ENCODE results near the gene FRMPD4. TPM values are rescaled to one million over a fixed set of nuclear protein-coding genes. Genes with fewer than 3 reads are reported as not detected.

The FRMPD4 gene
- total and polyA plus RNA-seq, 2 donors (not counting 3 experiments of a cell fraction or from before 2014, with no cell fraction given), result not detected

DNA sequence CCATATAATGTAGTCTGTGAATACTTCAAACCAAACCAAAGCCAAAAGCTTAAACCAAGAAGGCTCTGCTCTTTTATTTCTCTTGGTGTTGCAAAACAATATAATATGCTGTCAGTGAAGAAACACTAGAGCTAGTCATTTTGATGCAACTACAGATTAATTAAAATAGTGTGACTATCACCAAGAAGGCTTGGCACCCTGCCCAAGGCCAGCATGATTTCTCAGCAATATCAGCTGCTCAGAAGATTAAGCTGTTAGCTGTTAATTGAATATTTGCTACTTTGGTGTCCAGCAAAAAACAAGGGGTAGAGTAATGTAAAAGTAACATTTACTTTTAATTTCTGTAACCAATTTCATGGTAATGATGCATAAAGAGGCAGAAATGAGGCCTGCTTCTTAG, 548.1 kb downstream of the FRMPD4 start:
- POLR2A ChIA-PET, result no interaction called here

More for the DNA sequence above, 548.1 kb downstream of the FRMPD4 start:
- Histone ChIP-seq H3K9me3 (replicated peaks; ENCODE audit: control insufficient read depth, insufficient read depth, low read length) (no peaks in the 10 kb centered on the region), H3K9ac (replicated peaks; ENCODE audit: extremely low read depth, insufficient read depth, low read length) (no peak overlapping the region), H3K9me1 (replicated peaks; ENCODE audit: control insufficient read depth, extremely low read depth, insufficient read depth, low read length) (no peaks in the 10 kb centered on the region), H3K4me1 (ENCODE audit: control insufficient read depth, extremely low read depth, insufficient read depth, low read length) (no peaks in the 10 kb centered on the region), H3K27ac (ENCODE audit: insufficient read depth, low read depth, low read length) (no peak overlapping the region), H3K27me3 (ENCODE audit: control insufficient read depth in 2 of 2, insufficient read depth in 2 of 2, low read length in 2 of 2) (no peaks in the 10 kb centered on the region), H3K79me2 (ENCODE audit: control insufficient read depth, insufficient read depth, low read length) (no peaks in the 10 kb centered on the region), H3K4me2 (ENCODE audit: insufficient read depth, low read length) (no peak overlapping the region), H3K4me3 (replicated peaks in 1 of 3; ENCODE audit: insufficient read depth in 1 of 3, low read depth in 1 of 3, low read length in 3 of 3) (no peak overlapping the region), H3K36me3 (ENCODE audit: control insufficient read depth in 2 of 2, extremely low read depth in 1 of 2, insufficient read depth in 2 of 2, low read length in 2 of 2) (no peaks in the 10 kb centered on the region), H2AFZ (ENCODE audit: low read depth, low read length) (no peak overlapping the region), H4K20me1 (replicated peaks; ENCODE audit: control insufficient read depth, extremely low read depth, insufficient read depth, low read length) (no peaks in the 10 kb centered on the region)
- intact Hi-C loops (cut with micrococcal nuclease) (no loop called here), dilution Hi-C loops (cut with MboI; ENCODE audit: extremely low pct_ligation_motif_present, low sequenced_read_pairs) (no loop called here)
- TF ChIP-seq EZH2 (IDR thresholded peaks at IDR 0.05; ENCODE audit: borderline replicate concordance, low read depth, low read length, severe bottlenecking), result no peak
- TF ChIP-seq GATA2 (IDR thresholded peaks at IDR 0.05; ENCODE audit: insufficient read depth, insufficient read length, low read depth, low read length), result no peak
- TF ChIP-seq, protein P1, sequence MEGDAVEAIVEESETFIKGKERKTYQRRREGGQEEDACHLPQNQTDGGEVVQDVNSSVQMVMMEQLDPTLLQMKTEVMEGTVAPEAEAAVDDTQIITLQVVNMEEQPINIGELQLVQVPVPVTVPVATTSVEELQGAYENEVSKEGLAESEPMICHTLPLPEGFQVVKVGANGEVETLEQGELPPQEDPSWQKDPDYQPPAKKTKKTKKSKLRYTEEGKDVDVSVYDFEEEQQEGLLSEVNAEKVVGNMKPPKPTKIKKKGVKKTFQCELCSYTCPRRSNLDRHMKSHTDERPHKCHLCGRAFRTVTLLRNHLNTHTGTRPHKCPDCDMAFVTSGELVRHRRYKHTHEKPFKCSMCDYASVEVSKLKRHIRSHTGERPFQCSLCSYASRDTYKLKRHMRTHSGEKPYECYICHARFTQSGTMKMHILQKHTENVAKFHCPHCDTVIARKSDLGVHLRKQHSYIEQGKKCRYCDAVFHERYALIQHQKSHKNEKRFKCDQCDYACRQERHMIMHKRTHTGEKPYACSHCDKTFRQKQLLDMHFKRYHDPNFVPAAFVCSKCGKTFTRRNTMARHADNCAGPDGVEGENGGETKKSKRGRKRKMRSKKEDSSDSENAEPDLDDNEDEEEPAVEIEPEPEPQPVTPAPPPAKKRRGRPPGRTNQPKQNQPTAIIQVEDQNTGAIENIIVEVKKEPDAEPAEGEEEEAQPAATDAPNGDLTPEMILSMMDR (IDR thresholded peaks at IDR 0.05; ENCODE audit: extremely low read depth in 1 of 2, insufficient read depth in 1 of 2, low read depth in 1 of 2, low read length in 2 of 2), result no peak
- no peak for TF ChIP-seq JUN (IDR thresholded peaks at IDR 0.05; ENCODE audit: borderline replicate concordance, insufficient read depth, insufficient read length, low read depth)
- TF ChIP-seq POLR2AphosphoS5 (IDR thresholded peaks at IDR 0.05; ENCODE audit: insufficient read depth, low read depth, low read length), result no peak
- no peak for TF ChIP-seq FOS (IDR thresholded peaks at IDR 0.05; ENCODE audit: borderline replicate concordance, insufficient read depth, low read length)
- TF ChIP-seq MYC (IDR thresholded peaks at IDR 0.05; ENCODE audit: low read depth, low read length), result no peak
- TF ChIP-seq, protein P2, sequence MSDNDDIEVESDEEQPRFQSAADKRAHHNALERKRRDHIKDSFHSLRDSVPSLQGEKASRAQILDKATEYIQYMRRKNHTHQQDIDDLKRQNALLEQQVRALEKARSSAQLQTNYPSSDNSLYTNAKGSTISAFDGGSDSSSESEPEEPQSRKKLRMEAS (IDR thresholded peaks at IDR 0.05; ENCODE audit: insufficient read depth, insufficient read length), result no peak
- no peak for TF ChIP-seq POLR2A (IDR thresholded peaks at IDR 0.05; ENCODE audit: low read depth, low read length)
- DNase-seq (ENCODE audit: low read depth, low spot score), result no peak
- no peak for FAIRE-seq
- CTCF ChIA-PET, result no interaction called here
- BruUV-seq (replicated peaks), result no TSS peak
